ENCODE results near the gene TTLL12. TPM values are rescaled to one million over a fixed set of nuclear protein-coding genes. Genes with fewer than 3 reads are reported as not detected.

The TTLL12 gene
- total and polyA plus RNA-seq, 5 experiments from 2014 or later: 16.2 to 31.4 (median 26.0) TPM

GRCh38 chr22:43136255-43136654 is 50.7 kb downstream of the TTLL12 start:
- DNase-seq (peak; percentile 25 to 69 (median 41)), ATAC-seq (peak; percentile 75 to 91)
- H3K27me3 Mint-ChIP-seq: no peaks in the 10 kb centered on the region
- no peaks in the 10 kb centered on the region for H3K9me3 Mint-ChIP-seq
- H3K4me1 Mint-ChIP-seq: peaks cover 7 to 18% (median 10%) of the 10 kb centered on the region in 4 donors
- H3K27ac Mint-ChIP-seq: no peak overlapping the region
- H3K4me3 Mint-ChIP-seq: no peak overlapping the region
- H3K36me3 Mint-ChIP-seq: peaks cover 0 to 62% (median 6%) of the 10 kb centered on the region in 3 donors
- POLR2A ChIA-PET: no interaction called here

DNA sequence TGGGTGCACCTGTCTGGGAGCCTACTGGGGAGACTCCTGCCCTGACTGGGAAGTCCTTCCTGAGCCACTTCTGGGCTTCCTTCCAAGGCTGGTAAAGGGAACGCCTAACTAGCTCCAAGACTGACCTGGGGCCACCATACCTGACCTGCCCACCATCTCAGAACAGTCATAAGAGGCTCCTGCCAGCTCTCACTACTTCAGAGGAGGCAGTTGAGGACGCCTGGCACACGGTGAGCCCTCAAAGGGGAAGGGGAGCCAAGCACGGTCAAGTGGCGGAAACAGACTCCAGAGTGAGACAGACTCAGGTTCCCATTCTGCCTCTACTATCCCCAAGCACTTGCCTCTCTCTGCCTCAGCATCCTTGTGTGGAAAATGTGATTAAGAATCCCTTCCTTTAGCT is 51.4 kb downstream of the TTLL12 start:
- H3K4me3 Mint-ChIP-seq: no peak overlapping the region
- H3K36me3 Mint-ChIP-seq: peaks cover 0 to 56% (median 6%) of the 10 kb centered on the region in 3 donors
- ATAC-seq: no peak
- peaks cover 2 to 12% (median 9%) of the 10 kb centered on the region in 4 donors for H3K4me1 Mint-ChIP-seq
- H3K9me3 Mint-ChIP-seq: no peaks in the 10 kb centered on the region
- POLR2A ChIA-PET: no interaction called here
- DNase-seq: no peak
- no peaks in the 10 kb centered on the region for H3K27me3 Mint-ChIP-seq
- H3K27ac Mint-ChIP-seq: no peak overlapping the region

GRCh38 chr22:43134553-43134952 is 52.4 kb downstream of the TTLL12 start:
- Mint-ChIP-seq H3K4me3 (no peak overlapping the region), H3K9me3 (no peaks in the 10 kb centered on the region), H3K27me3 (no peaks in the 10 kb centered on the region), H3K36me3 (peaks cover 0 to 49% (median 3%) of the 10 kb centered on the region in 3 donors), H3K4me1 (peaks cover 2 to 15% (median 5%) of the 10 kb centered on the region in 4 donors), H3K27ac (no peak overlapping the region)
- DNase-seq (no peak), ATAC-seq (no peak)
- POLR2A ChIA-PET: no interaction called here

- DNase-seq (no peak), ATAC-seq (no peak)
- Mint-ChIP-seq H3K4me1 (peaks cover 5 to 19% (median 10%) of the 10 kb centered on the region in 4 donors), H3K4me3 (no peak overlapping the region), H3K27me3 (no peaks in the 10 kb centered on the region), H3K36me3 (peaks cover 0 to 42% (median 3%) of the 10 kb centered on the region in 3 donors), H3K27ac (no peak overlapping the region), H3K9me3 (no peaks in the 10 kb centered on the region)
- POLR2A ChIA-PET: interaction anchor here (0.6 kb wide), 1 partner anchor 12 kb away, joined by 3 read pairs; no protein-coding TSS in a partner anchor
Observed at GRCh38 chr22:43133401-43133800, 53.5 kb downstream of the TTLL12 start.

GRCh38 chr22:43131773-43132501 is 55.0 kb downstream of the TTLL12 start:
- H3K27me3 Mint-ChIP-seq: no peaks in the 10 kb centered on the region
- DNase-seq (no peak), ATAC-seq (no peak)
- POLR2A ChIA-PET: no interaction called here
- peaks cover 9 to 21% (median 11%) of the 10 kb centered on the region in 4 donors for H3K4me1 Mint-ChIP-seq
- H3K36me3 Mint-ChIP-seq: peaks cover 0 to 29% (median 2%) of the 10 kb centered on the region in 3 donors
- no peaks in the 10 kb centered on the region for H3K9me3 Mint-ChIP-seq
- H3K4me3 Mint-ChIP-seq: no peak overlapping the region
- no peak overlapping the region for H3K27ac Mint-ChIP-seq

- peak overlapping the region in 1 of 10 donors; percentile 13 for H3K27ac Mint-ChIP-seq
- ATAC-seq: no peak
Observed at GRCh38 chr22:43129426-43130425, 57.2 kb downstream of the TTLL12 start.

DNA sequence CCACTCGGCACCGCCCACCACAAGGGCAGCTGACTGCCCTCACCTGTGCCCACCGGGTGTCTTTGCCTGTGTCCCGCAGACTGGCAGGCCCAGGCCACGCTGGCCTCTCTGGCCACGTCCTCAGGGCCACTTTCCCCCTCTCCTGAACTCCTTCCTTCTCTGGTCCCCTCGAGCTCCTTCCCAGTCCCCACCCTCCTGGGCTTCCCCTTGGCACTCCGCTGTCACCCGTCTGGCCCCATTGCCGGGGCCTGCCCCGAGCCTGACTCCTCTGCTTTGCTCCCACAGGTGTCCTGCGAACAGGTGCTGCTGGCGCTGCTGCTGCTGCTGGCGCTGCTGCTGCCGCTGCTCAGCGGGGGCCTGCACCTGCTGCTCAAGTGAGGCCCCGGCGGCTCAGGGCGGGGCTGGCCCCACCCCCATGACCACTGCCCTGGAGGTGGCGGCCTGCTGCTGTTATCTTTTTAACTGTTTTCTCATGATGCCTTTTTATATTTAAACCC is 58.0 kb downstream of the TTLL12 start:
- no peak overlapping the region for H3K4me3 Mint-ChIP-seq
- H3K27me3 Mint-ChIP-seq: no peaks in the 10 kb centered on the region
- DNase-seq (no peak), ATAC-seq (peak; percentile 34 to 53)
- H3K36me3 Mint-ChIP-seq: peaks cover 0 to 15% (median 0%) of the 10 kb centered on the region in 3 donors
- POLR2A ChIA-PET: no interaction called here
- H3K27ac Mint-ChIP-seq: peak overlapping the region in 2 of 10 donors; percentile 13 to 21
- no peaks in the 10 kb centered on the region for H3K9me3 Mint-ChIP-seq
- H3K4me1 Mint-ChIP-seq: peaks cover 7 to 18% (median 12%) of the 10 kb centered on the region in 4 donors

More at GRCh38 chr22:43129426-43130425, 57.2 kb downstream of the TTLL12 start:
- POLR2A ChIA-PET: interaction anchor here (0.6 kb wide), 1 partner anchor 10 kb away, joined by 6 read pairs; no protein-coding TSS in a partner anchor
- Mint-ChIP-seq H3K9me3 (no peaks in the 10 kb centered on the region), H3K36me3 (peaks cover 0 to 18% (median 0%) of the 10 kb centered on the region in 3 donors), H3K4me3 (no peak overlapping the region), H3K4me1 (peaks cover 7 to 18% (median 12%) of the 10 kb centered on the region in 4 donors), H3K27me3 (no peaks in the 10 kb centered on the region)
- no peak for DNase-seq

DNA sequence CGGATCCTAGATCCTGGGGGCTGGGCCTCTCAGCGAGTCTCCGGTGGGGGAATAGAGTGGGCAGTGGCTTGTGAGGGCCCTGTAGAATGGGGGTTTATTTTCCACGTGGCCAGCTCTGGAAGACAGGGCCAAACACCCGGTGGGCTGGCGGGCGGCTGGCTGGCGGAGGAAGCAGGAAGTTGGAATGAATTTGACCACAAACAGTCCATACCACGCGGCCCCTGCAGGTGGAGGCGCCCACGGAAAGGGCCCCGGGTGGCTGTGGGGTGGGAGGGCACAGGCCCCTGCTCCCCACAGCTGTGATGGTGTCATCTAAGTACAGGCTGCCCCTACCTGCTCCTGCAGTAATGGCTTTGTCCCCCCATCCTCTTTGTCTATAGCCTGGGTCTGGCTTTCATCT is 58.8 kb downstream of the TTLL12 start:
- no peaks in the 10 kb centered on the region for H3K27me3 Mint-ChIP-seq
- H3K36me3 Mint-ChIP-seq: peaks cover 0 to 8% (median 0%) of the 10 kb centered on the region in 3 donors
- H3K4me3 Mint-ChIP-seq: no peak overlapping the region
- no peaks in the 10 kb centered on the region for H3K9me3 Mint-ChIP-seq
- POLR2A ChIA-PET: no interaction called here
- ATAC-seq: peak in 1 of 2 donors; percentile 20
- H3K4me1 Mint-ChIP-seq: peaks cover 7 to 18% (median 11%) of the 10 kb centered on the region in 4 donors
- DNase-seq: no peak
- peak overlapping the region in 2 of 10 donors; percentile 25 to 78 for H3K27ac Mint-ChIP-seq

DNA sequence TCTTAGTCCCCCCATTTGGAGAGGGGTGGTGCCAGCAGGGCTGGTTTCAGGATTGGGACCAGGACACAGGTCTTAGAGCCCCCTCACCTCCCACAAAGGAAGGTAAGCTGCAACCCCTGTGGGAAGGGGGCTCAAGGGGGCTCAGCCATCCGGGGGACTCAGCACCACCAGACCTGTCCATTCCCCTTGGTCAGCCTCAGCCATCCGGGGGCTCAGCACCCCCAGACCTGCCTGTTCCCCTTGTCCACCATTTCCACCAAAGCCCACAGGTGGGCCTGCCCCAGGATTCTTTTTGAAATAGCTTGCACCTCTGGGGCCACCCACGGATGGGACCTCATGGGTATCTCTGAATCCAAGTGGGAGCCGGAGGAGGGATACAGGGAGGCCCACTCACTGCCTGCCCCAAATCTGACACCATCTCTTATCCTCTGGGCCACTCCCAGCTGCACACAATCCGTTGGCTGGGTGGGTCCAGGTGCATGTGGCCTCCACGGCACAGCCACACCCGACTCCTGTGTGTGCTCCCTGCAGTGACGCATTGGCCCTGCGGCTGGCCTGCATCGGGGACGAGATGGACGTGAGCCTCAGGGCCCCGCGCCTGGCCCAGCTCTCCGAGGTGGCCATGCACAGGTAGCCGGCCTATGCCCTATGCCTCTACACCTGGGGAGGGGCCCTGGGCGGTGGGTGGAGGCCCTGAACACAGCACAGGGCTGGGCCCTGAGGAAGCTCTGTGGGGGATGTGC is 59.6 kb downstream of the TTLL12 start:
- Mint-ChIP-seq H3K27ac (peak overlapping the region in 3 of 10 donors; percentile 20 to 55 (median 25)), H3K27me3 (no peaks in the 10 kb centered on the region), H3K9me3 (no peaks in the 10 kb centered on the region), H3K4me1 (peaks cover 7 to 18% (median 12%) of the 10 kb centered on the region in 4 donors), H3K36me3 (peaks cover 0 to 8% (median 0%) of the 10 kb centered on the region in 3 donors), H3K4me3 (no peak overlapping the region)
- ATAC-seq (no peak), DNase-seq (no peak)
- POLR2A ChIA-PET: no interaction called here

DNA sequence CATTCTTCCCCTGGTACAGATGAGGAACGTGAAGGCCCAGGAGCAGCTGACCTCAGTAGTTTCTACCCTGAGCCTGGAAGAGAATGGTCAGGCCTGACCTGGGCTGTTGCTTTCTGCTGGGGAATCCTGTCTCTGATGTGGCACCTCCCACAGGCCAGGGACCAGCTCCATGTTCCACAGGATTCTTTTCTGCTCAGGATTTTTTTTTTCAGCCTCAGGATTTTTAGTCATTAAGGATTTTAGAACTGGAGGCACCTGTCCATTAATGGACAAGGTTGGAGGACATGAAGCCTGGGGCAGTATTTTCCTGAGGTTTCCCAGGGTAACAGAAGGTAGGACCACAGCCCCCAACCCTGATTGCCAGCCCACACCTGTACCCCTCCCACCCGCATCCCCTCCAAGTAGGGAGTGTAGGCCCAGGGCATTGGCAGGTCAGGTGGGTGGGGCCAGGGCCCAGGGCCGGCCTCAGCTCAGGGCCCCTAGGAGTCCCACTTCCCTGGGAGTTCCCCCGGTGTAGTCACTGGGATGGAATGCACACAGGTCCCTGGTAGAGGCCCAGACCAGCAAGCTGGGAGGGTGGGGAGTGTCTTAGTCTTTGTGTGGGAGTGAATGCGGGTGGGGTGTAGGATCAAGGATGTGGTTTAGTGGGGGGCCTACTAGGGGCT is 60.3 kb downstream of the TTLL12 start:
- Mint-ChIP-seq H3K36me3 (peaks cover 0 to 2% (median 0%) of the 10 kb centered on the region in 3 donors), H3K4me3 (no peak overlapping the region), H3K27me3 (no peaks in the 10 kb centered on the region), H3K27ac (peak overlapping the region in 2 of 10 donors; percentile 20 to 55), H3K4me1 (peaks cover 7 to 20% (median 14%) of the 10 kb centered on the region in 4 donors), H3K9me3 (no peaks in the 10 kb centered on the region)
- POLR2A ChIA-PET: no interaction called here
- ATAC-seq (no peak), DNase-seq (no peak)

- Mint-ChIP-seq H3K4me1 (peaks cover 0 to 30% (median under 1%) of the 10 kb centered on the region in 4 donors), H3K9me3 (no peaks in the 10 kb centered on the region), H3K27me3 (no peaks in the 10 kb centered on the region), H3K36me3 (peaks cover 0 to 1% (median 0%) of the 10 kb centered on the region in 3 donors), H3K4me3 (no peak overlapping the region), H3K27ac (peak overlapping the region in 1 of 10 donors; percentile 8)
- DNase-seq: no peak
- ATAC-seq: no peak
- POLR2A ChIA-PET: no interaction called here
Observed at GRCh38 chr22:43118953-43119458, 67.9 kb downstream of the TTLL12 start.
